HUDEP-2 (cell line): ENCODE data around the gene COX7C.
"Not testable (repeated sequence)": the region's sequence is repeated elsewhere in the genome, so short reads cannot be mapped to it uniquely, and the experiment has no call there.

Experiments
- DNase-seq, 76 experiments: peaks; one replicate each; lab custom pipeline; 2025; ENCODE audit not compliant: unreplicated experiment in 76 of 76; lab: John Stamatoyannopoulos, UW

Gene COX7C

GRCh38 chr5:86617756-86618576 lies at the start of gene COX7C:
TSS of gene COX7C (plus strand) at chr5:86617941. CDS start at chr5:86618056, 115 bp downstream.
- peak in 75 of 76 experiments; percentile 22 to 96 (median 88) for DNase-seq

DNA sequence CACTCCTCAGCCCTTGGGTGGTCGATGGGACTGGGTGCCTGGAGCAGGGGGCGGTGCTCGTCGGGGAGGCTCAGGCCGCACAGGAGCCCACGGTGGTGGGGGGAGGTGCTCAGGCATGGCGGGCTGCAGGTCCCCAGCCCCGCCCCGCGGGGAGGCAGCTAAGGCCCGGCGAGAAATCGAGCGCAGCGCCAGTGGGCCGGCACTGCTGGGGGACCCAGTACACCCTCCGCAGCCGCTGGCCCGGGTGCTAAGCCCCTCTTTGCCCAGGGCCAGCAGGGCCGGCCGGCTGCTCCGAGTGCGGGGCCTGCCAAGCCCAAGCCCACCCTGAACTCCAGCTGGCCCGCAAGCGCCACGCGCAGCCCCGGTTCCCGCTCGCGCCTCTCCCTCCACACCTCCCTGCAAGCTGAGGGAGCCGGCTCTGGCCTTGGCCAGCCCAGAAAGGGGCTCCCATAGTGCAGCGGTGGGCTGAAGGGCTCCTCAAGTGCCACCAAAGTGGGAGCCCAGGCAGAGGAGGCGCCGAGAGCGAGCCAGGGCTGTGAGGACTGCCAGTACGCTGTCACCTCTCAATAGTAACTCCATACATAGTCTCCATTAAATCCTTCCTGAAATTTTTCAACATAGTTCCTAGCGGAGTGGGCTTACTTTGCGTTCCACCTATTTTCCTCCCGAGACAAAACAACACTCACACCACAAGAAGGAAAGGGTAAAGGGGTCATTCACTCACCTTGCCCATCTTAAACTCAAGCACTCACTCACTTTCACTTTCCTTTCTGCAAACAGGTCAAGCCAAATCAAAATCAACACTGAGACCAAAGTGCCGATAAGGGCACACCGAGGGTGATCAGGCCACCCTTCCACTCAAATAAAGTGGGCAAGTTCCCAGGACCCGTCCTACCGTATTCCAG lies 48.0 kb upstream of the COX7C start:
- DNase-seq, result not testable (repeated sequence)

- DNase-seq, result no peak
Measured at GRCh38 chr5:86570427-86571083, 47.2 kb upstream of the COX7C start.

DNA sequence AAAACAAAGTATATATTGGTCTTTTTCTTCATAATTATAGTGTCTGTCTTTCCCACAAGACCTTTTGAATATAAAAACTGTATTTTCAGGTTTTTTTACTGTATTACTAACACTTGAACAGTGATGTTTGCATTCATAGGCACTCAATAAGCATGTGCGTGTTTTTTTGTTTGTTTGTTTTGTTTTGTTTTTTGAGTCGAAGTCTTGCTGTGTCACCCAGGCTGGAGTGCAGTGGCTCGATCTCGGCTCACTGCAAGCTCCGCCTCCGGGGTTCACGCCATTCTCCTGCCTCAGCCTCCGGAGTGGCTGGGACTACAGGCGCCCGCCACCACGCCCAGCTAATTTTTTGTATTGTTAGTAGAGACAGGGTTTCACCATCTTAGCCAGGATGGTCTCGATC lies 46.6 kb upstream of the COX7C start:
- DNase-seq, result not testable (repeated sequence)

GRCh38 chr5:86572825-86573517 lies 44.8 kb upstream of the COX7C start:
- no peak for DNase-seq

GRCh38 chr5:86579502-86579901 lies 38.2 kb upstream of the COX7C start:
- no peak for DNase-seq

GRCh38 chr5:86596476-86596875 lies 21.3 kb upstream of the COX7C start:
- no peak for DNase-seq

DNA sequence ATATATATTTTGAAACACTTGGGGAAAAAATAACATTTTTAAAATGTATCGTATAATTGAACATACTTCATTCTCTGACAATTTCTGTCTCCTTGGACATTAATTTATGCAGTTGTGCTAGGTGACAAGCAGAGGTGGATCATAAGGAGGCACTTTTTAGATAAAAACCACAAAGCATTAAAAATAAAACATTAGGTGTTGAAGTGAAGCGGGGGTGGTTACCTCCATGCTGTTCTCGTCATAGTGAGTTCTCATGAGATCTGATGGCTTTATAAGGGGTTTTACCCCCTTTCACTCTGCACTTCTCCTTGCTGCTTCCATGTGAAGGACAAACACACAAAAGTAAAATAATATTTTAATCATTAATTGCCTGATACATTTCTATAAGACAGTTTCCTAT lies 11.9 kb upstream of the COX7C start:
- DNase-seq, result no peak

DNA sequence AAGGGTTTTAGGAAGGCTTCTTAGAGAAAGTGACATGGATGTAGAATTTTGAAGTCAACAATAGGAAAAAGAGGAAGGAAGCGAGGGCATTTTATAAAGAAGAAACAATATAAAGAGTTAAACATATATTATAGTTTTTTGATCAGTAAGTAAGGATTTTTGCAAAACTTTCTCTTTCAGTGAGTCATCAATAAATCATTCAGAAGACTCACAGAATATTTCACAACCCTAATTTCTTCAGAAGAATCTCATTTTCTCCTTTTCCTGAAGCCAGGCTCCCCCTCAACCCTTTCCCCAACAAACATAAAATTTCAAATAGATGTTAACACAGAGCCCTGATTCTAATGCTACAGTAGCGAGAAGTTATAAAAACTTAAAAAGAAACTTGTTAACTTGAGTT lies 4.3 kb upstream of the COX7C start:
- DNase-seq, result no peak

- peak in 1 of 76 experiments; percentile 2 for DNase-seq
Measured at GRCh38 chr5:86617309-86617755, 409 bp upstream of the COX7C start.

- DNase-seq, result peak in 5 of 76 experiments; percentile 4 to 15 (median 5)
Measured at GRCh38 chr5:86623785-86624483, 6.2 kb downstream of the COX7C start.

DNA sequence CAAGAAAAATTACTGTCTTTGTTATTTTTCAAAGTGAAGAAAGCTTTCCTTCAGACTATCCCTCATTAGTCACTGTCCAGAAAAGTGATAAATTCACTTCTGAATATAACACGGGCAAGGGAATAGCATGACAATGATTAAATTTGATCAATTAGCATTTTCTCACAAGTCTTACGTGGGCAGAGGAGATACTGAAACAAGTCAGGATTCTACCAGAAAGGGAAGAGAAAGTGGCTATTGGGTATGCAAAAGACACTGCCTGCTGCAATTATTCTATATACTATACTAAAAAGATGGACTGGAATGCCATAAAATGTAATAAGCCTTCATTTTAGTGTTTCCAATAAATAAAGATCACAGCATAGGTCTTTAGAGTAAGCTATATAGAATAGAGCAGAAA lies 7.4 kb downstream of the COX7C start:
- DNase-seq, result no peak

DNA sequence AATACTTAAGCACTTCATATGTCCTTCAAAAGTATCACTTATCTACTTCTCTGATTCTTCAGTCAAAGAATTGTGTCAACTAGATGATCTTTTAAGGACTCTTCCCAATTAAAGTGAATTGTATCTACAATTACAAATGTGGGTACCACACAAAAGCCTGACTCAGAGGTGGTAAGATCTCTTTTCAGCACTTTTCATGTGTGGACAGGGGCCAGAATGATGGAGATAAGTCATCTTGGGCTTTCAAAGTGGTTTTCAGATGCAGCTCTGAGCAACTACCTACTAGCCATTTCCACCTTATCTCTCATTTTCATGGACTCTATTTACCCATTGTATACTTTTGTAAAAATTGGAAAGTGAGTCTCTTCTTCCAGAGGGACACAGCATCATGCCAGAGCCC lies 8.4 kb downstream of the COX7C start:
- DNase-seq, result no peak

- DNase-seq, result no peak
Measured at GRCh38 chr5:86631165-86631564, 13.4 kb downstream of the COX7C start.

GRCh38 chr5:86640998-86641397 lies 23.3 kb downstream of the COX7C start:
- no peak for DNase-seq

- no peak for DNase-seq
Measured at GRCh38 chr5:86644843-86645242, 27.1 kb downstream of the COX7C start.

- DNase-seq, result no peak
Measured at GRCh38 chr5:86645885-86646284, 28.1 kb downstream of the COX7C start.

DNA sequence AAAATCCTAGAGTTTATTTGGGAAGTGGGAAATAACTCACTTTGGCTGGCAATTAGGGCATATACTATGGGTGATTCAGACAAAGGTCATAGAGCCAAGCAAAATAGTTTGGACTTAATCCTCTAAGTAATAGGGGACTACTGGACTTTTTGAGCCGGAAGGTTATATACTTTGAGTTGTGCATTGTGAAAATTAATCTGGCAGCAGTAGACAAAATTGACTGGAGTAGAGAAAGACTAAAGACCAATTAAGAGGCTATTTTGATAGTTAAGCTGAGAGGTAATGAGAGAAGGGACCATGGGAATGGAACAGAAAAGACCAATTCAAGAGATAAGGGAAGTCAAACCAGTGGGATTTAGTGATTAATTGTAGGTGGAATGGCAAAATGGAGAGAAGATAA lies 28.9 kb downstream of the COX7C start:
- no peak for DNase-seq

GRCh38 chr5:86649832-86650505 lies 32.2 kb downstream of the COX7C start:
- DNase-seq, result no peak
